ENCODE data around the gene TUBGCP3. TPM values are rescaled to one million over a fixed set of nuclear protein-coding genes. Genes with fewer than 3 reads are reported as not detected.

TUBGCP3 gene
- total RNA-seq, 1 experiment from 2014 or later, result 37.3 TPM

- no peak for DNase-seq
- no peaks in the 10 kb centered on the region for H3K4me1 ChIP-seq (ENCODE audit: insufficient read depth, low read length)
- no peaks in the 10 kb centered on the region for H3K79me1 ChIP-seq (ENCODE audit: insufficient read depth, low read depth, low read length, poor library complexity, severe bottlenecking)
- no peak overlapping the region for H4K8ac ChIP-seq (replicated peaks; ENCODE audit: insufficient read length, low read depth, low read length)
- H3K18ac ChIP-seq (ENCODE audit: insufficient read length, low read depth, low read length), result no peak overlapping the region
- no peak overlapping the region for H2BK12ac ChIP-seq (ENCODE audit: insufficient read length, low read depth, low read length)
- H4K5ac ChIP-seq (ENCODE audit: insufficient read length, low read depth, low read length), result no peak overlapping the region
- no peak overlapping the region for H3K4ac ChIP-seq (ENCODE audit: low read depth, low read length)
- no peak overlapping the region for H3K56ac ChIP-seq (ENCODE audit: insufficient read length, low read depth, low read length)
- Mint-ChIP-seq H3K9me3 (no peaks in the 10 kb centered on the region; a peak in 2 of 5 replicates), H3K27me3 (ENCODE audit: low read depth) (peaks cover 2% of the 10 kb centered on the region), H3K36me3 (ENCODE audit: insufficient read depth in 1 of 3, low read depth in 3 of 3) (0 out of 7 replicates have a peak, but pooled peaks cover 0 to 3% (median 0%) of the 10 kb centered on the region in 3 experiments), H3K4me3 (no peak overlapping the region), H3K4me1 (no peaks in the 10 kb centered on the region), H3K27ac (no peak overlapping the region)
- no peak overlapping the region for H3K14ac ChIP-seq (ENCODE audit: insufficient read depth, low read length)
- no peak overlapping the region for H3K27ac ChIP-seq (ENCODE audit: insufficient read length, low read depth, low read length)
- no peaks in the 10 kb centered on the region for H3K79me2 ChIP-seq (ENCODE audit: insufficient read depth, low read length)
- H3K23ac ChIP-seq (ENCODE audit: insufficient read length, low read depth, low read length), result no peak overlapping the region
- no peaks in the 10 kb centered on the region for H3K27me3 ChIP-seq (ENCODE audit: insufficient read depth, low read length)
- no peak overlapping the region for H2AFZ ChIP-seq (ENCODE audit: low read length)
- TF ChIP-seq, protein P1, sequence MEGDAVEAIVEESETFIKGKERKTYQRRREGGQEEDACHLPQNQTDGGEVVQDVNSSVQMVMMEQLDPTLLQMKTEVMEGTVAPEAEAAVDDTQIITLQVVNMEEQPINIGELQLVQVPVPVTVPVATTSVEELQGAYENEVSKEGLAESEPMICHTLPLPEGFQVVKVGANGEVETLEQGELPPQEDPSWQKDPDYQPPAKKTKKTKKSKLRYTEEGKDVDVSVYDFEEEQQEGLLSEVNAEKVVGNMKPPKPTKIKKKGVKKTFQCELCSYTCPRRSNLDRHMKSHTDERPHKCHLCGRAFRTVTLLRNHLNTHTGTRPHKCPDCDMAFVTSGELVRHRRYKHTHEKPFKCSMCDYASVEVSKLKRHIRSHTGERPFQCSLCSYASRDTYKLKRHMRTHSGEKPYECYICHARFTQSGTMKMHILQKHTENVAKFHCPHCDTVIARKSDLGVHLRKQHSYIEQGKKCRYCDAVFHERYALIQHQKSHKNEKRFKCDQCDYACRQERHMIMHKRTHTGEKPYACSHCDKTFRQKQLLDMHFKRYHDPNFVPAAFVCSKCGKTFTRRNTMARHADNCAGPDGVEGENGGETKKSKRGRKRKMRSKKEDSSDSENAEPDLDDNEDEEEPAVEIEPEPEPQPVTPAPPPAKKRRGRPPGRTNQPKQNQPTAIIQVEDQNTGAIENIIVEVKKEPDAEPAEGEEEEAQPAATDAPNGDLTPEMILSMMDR (conservative IDR thresholded peaks at IDR 0.05), result no peak
- no peak overlapping the region for H2BK20ac ChIP-seq (ENCODE audit: low read depth, low read length, poor library complexity, severe bottlenecking)
- WGBS (ENCODE audit: extremely low coverage, insufficient read length, low lambda C conversion rate), result no CpG with 5 or more reads among the region's 1 CpG
- H2BK120ac ChIP-seq (ENCODE audit: low read depth, low read length, poor library complexity, severe bottlenecking), result no peak overlapping the region
- H3K9me3 ChIP-seq (ENCODE audit: control insufficient read depth, low read depth, low read length), result no peaks in the 10 kb centered on the region
- H2BK15ac ChIP-seq (ENCODE audit: low read depth, low read length), result no peak overlapping the region
- no peak overlapping the region for H3K4me2 ChIP-seq (ENCODE audit: insufficient read depth, insufficient read length, low read length)
- H4K20me1 ChIP-seq (ENCODE audit: control insufficient read depth, insufficient read depth, insufficient read length), result no peaks in the 10 kb centered on the region
- no peak overlapping the region for H2BK5ac ChIP-seq (ENCODE audit: insufficient read length, low read length)
- no peak overlapping the region for H3K9ac ChIP-seq (ENCODE audit: extremely low read depth, insufficient read length, low read length)
- H2AK5ac ChIP-seq (ENCODE audit: insufficient read length, low read length), result no peak overlapping the region
- no peak overlapping the region for H4K91ac ChIP-seq (ENCODE audit: insufficient read length, low read depth, low read length)
- no peak overlapping the region for H3T11ph ChIP-seq (ENCODE audit: low read length)
- no peaks in the 10 kb centered on the region for H3K23me2 ChIP-seq (ENCODE audit: insufficient read length, low read depth, low read length, poor library complexity, severe bottlenecking)
Observed at GRCh38 chr13:112475889-112476288, 112.1 kb downstream of the TUBGCP3 start.

Data from H9 (cell line).